GM12864 (cell line): Measurements from ENCODE around the gene RPL18.

ENCODE experiments used
- DNase-seq: peaks from one replicate; pipeline ENCODE4 v3.0.0-alpha.2; 2011; ENCODE audit warnings: low read depth
- H3K4me3 ChIP-seq: 2 replicates; pipeline ENCODE4 v1.5.1; 2011; ENCODE audit warnings: mild to moderate bottlenecking, low read depth, low read length, control low read depth
- TF ChIP-seq, protein P1 (sequence below): IDR thresholded peaks from 2 replicates; pipeline ENCODE4 v1.5.1; 2011; ENCODE audit warnings: low read depth, mild to moderate bottlenecking, moderate library complexity, low read length, control low read depth, inconsistent platforms; ENCODE audit errors: missing control alignments

Gene RPL18

DNA sequence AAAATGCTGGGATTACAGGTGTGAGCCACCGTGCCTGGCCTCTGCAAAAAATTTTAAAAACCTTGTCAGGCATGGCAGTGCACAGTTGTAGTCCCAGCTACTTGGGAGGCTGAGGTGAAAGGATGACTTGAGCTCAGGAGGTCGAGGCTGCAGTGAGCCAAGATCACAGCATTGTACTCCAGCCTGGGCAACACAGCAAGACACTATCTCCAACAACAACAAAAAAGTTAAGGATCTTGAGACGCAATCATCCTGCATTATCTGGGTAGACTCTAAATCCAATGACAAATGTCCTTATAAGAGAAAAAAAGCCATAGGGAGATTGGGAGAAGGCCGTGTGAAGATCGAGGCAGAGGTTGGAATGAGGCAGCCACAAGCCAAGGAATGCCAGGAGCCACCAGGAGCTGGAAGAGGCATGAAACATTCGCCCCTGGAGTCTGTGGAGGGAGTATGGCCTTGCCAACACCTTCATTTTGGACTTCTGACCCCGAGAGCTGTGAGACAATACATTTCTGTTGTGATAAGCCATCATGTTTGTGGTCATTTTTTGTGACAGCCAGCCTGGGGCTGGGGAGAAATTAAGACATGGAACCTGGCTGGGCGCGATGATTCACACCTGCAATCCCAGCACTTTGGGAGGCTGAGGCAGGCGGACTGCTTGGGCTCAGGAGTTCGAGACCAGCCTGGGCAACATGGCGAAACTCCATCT lies 32.1 kb upstream of the RPL18 start:
- TF ChIP-seq, protein P1, sequence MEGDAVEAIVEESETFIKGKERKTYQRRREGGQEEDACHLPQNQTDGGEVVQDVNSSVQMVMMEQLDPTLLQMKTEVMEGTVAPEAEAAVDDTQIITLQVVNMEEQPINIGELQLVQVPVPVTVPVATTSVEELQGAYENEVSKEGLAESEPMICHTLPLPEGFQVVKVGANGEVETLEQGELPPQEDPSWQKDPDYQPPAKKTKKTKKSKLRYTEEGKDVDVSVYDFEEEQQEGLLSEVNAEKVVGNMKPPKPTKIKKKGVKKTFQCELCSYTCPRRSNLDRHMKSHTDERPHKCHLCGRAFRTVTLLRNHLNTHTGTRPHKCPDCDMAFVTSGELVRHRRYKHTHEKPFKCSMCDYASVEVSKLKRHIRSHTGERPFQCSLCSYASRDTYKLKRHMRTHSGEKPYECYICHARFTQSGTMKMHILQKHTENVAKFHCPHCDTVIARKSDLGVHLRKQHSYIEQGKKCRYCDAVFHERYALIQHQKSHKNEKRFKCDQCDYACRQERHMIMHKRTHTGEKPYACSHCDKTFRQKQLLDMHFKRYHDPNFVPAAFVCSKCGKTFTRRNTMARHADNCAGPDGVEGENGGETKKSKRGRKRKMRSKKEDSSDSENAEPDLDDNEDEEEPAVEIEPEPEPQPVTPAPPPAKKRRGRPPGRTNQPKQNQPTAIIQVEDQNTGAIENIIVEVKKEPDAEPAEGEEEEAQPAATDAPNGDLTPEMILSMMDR: no peak
- DNase-seq: no peak
- H3K4me3 ChIP-seq: no peak overlapping the region

DNA sequence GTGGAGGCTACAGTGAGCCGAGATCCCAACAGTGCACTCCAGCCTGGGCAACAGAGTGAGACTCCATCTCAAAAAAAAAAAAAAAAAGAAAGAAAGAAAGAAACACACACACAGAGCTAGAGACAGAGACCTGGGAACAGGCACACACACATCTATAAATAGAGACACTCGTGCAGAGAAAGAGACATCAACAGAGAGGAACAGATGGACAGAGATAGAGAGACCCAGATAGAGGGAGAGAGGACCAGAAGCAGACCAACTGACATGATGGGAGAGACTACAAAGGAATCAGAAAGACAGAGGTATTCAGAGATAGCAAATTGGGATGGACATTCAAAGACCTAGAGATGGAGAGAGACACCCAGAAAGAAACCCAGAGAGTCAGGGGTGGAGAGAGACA lies 29.2 kb upstream of the RPL18 start:
- H3K4me3 ChIP-seq: no peak overlapping the region
- TF ChIP-seq, protein P1: no peak
- no peak for DNase-seq

DNA sequence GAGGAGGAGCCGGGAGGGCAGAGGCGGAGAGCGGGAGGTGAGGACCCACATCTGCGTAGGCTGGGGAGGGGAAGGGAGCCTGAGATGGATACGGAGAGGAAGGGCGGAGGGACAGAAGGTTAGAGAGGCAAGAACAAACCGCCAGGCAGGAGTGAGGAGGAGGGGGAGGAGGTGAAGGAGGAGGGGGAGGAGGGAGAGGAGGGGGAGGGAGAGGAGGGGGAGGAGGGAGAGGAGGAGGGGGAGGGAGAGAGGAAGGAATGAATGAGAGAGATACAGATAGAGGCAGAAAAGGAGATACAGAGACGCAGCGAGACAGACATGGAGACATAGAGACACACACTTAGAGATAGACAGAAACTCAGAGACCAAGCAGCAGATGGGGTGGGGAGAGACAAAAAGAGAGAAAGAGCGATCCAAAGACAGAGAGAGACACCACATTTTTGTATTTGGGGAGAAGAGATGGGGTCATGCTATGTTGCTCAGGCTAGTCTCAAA lies 27.8 kb upstream of the RPL18 start:
- no peak for DNase-seq
- no peak overlapping the region for H3K4me3 ChIP-seq
- TF ChIP-seq, protein P1: no peak

DNA sequence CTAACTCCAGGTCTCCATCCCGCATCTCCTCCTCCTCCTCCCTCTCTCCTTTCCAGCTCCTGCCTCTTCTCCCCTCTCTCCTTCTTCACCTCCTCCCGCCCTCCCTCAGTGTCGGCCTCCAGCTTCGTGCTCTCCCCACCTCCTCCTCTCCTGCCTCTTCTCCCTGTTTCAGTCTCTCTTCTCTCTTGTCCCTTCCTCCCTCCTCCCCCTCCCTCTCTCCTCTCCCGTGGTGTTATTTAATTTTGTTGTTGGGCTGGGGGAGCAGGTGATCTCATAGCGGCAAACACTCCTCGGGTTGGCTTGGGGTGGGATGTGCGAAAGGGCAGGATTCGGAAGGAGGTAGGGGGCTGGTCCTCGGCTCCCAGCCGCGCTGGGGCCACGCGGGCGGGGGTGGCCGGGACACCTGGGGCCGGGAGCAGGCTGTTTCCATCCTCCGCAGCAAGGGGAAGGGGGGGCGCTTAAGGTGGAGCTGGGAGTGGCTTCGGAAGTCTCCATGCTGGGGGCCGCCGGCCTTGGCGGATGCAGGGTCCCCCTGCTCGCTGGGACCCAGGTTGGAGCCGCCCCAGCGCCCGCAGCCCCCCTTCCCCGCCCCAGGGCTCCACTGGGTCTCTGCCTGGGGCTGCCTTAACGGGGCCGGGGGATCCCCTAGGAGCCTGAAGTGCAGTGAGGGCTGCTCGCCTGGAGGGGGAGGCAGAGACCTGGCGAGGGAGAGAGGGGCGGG lies 27.2 kb upstream of the RPL18 start, which contains the start of gene CA11:
Gene CA11, minus strand, starts transcription at position 187 of the 721 bp plus-strand sequence. CDS start 555 bp downstream, outside the sequence.
- peak within 1 kb of the TSS; percentile 51 for H3K4me3 ChIP-seq
- TF ChIP-seq, protein P1: peak; percentile 89
- DNase-seq: no peak

DNA sequence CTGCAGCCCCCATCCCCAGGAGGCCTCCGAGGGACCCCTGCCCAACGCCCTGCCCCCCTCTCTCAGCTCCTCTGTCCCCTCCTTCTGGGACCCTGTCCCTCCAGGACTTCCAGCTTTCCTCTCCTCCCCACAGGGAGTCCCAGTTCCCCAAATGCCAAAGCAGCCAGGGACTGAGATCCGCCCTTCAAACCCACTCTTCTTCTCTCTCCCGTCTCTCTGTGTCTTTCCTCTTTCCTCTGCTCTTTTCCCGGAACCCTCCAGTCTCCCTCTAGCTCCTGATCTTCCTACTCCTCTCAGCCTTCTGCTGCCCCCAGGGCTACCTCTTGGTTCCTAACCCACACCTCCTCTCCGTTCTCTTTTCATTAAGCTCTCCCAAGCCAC lies 26.6 kb upstream of the RPL18 start:
- no peak for DNase-seq
- peak overlapping the region; percentile 51 for H3K4me3 ChIP-seq

DNA sequence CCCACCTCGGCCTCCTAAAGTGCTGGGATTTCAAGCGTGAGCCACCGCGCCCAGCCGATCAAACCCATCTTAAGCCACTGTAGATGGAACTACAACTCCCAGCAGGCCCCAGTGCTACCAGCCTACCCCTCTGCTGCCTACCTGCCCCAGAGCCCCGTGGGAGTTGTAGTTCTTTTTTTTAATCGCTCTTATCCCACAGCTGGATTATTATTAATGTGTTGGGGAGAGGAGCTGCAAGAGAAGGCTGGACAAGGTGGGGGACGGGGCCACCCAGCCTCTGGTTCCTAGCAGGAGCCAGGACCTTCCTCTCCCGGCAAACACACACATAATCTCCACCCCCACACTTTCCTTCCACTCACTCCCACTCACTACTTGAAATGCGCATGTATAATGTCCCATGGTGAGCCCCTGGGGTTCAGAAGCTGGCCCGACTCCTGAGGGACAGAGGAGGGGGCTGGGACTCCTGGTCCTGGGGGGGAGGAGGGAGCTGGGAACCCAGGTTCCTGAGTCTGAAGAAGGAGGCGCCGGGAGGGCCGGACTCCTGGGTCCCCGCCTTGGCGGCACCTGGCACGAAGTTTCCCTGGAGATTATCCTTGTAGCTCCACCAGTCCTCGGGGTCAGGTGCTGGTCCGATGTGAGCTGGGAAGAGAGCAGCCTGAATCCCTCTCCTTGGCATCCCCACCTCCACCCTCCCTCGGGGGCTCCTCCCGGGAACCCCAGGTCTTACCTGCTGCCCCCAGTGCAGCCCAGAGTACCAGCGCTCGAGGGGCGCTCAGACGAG lies 26.1 kb upstream of the RPL18 start:
- peak overlapping the region; percentile 51 for H3K4me3 ChIP-seq
- TF ChIP-seq, protein P1: no peak
- no peak for DNase-seq

More for the DNA sequence above, 26.6 kb upstream of the RPL18 start:
- TF ChIP-seq, protein P1: no peak
